HG03342 (cell line): ENCODE data around the gene SLC19A1.
"Not testable (repeated sequence)": the region's sequence is repeated elsewhere in the genome, so short reads cannot be mapped to it uniquely, and the experiment has no call there.

Experiments used
- ATAC-seq: cut with Tn5 transposase; IDR thresholded peaks from one replicate; pipeline ENCODE4 v1.9.1; 2021; ENCODE audit warnings: mild to moderate bottlenecking, moderate library complexity; ENCODE audit not compliant: unreplicated experiment

The SLC19A1 gene

GRCh38 chr21:45507523-45507875, 34.7 kb downstream of the SLC19A1 start:
- no peak for ATAC-seq

GRCh38 chr21:45506836-45507522, 35.3 kb downstream of the SLC19A1 start:
- no peak for ATAC-seq

GRCh38 chr21:45506241-45506817, 35.9 kb downstream of the SLC19A1 start:
- ATAC-seq, result no peak

GRCh38 chr21:45505416-45506021, 36.7 kb downstream of the SLC19A1 start:
- ATAC-seq, result no peak

GRCh38 chr21:45504516-45505415, 37.5 kb downstream of the SLC19A1 start:
- ATAC-seq, result no peak

GRCh38 chr21:45504021-45504515, 38.2 kb downstream of the SLC19A1 start:
- ATAC-seq, result no peak

GRCh38 chr21:45503226-45503625, 39.0 kb downstream of the SLC19A1 start:
- not testable (repeated sequence) for ATAC-seq

- ATAC-seq, result no peak
Observed at GRCh38 chr21:45502600-45502999, 39.6 kb downstream of the SLC19A1 start.

GRCh38 chr21:45502006-45502345, 40.3 kb downstream of the SLC19A1 start:
- ATAC-seq, result no peak

- not testable (repeated sequence) for ATAC-seq
Observed at GRCh38 chr21:45501081-45502005, 40.9 kb downstream of the SLC19A1 start.

GRCh38 chr21:45499970-45500577, 42.2 kb downstream of the SLC19A1 start:
- ATAC-seq, result no peak

- ATAC-seq, result no peak
Observed at GRCh38 chr21:45499201-45499750, 43.0 kb downstream of the SLC19A1 start.

GRCh38 chr21:45498646-45499000, 43.6 kb downstream of the SLC19A1 start:
- no peak for ATAC-seq

- ATAC-seq, result no peak
Observed at GRCh38 chr21:45497846-45498645, 44.2 kb downstream of the SLC19A1 start.

GRCh38 chr21:45496968-45497845, 45.0 kb downstream of the SLC19A1 start:
- ATAC-seq, result no peak

- ATAC-seq, result no peak
Observed at GRCh38 chr21:45496151-45496967, 45.9 kb downstream of the SLC19A1 start.
